ENCODE results near the gene TNIP2.
A peak's percentile ranks its signal among the peaks of the same experiment; 100 is the strongest.

Gene TNIP2

DNA sequence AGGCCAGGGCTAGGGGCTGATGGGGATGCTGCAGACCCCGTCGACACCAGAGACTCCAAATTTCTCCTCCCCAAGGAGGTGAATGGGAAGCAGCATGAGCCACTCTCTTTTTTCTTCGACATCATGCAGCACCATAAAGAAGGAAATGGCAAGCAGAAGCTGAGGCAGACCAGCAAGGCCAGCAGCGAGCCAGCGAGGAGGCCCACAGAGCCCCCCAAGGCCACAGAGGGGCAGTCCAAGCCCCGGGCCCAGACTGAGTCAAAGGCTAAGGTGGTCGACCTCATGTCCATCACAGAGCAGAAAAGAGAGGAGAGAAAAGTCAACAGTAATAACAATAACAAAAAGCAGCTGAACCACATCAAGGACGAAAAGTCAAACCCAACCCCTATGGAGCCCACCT is 56.1 kb downstream of the TNIP2 start:
- Histone ChIP-seq H3K27me3 (no peaks in the 10 kb centered on the region), H3K36me3 (peaks cover 67 to 99% (median 76%) of the 10 kb centered on the region in 3 donors), H3K4me3 (no peak overlapping the region), H3K9me3 (no peaks in the 10 kb centered on the region), H3K4me1 (no peaks in the 10 kb centered on the region), H3K27ac (no peak overlapping the region)
- no peak for DNase-seq
- TF ChIP-seq, protein P1, sequence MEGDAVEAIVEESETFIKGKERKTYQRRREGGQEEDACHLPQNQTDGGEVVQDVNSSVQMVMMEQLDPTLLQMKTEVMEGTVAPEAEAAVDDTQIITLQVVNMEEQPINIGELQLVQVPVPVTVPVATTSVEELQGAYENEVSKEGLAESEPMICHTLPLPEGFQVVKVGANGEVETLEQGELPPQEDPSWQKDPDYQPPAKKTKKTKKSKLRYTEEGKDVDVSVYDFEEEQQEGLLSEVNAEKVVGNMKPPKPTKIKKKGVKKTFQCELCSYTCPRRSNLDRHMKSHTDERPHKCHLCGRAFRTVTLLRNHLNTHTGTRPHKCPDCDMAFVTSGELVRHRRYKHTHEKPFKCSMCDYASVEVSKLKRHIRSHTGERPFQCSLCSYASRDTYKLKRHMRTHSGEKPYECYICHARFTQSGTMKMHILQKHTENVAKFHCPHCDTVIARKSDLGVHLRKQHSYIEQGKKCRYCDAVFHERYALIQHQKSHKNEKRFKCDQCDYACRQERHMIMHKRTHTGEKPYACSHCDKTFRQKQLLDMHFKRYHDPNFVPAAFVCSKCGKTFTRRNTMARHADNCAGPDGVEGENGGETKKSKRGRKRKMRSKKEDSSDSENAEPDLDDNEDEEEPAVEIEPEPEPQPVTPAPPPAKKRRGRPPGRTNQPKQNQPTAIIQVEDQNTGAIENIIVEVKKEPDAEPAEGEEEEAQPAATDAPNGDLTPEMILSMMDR (IDR thresholded peaks at IDR 0.05): no peak
- intact Hi-C loops (cut with DNase I; ENCODE audit: low total_unique reads): no loop called here

DNA sequence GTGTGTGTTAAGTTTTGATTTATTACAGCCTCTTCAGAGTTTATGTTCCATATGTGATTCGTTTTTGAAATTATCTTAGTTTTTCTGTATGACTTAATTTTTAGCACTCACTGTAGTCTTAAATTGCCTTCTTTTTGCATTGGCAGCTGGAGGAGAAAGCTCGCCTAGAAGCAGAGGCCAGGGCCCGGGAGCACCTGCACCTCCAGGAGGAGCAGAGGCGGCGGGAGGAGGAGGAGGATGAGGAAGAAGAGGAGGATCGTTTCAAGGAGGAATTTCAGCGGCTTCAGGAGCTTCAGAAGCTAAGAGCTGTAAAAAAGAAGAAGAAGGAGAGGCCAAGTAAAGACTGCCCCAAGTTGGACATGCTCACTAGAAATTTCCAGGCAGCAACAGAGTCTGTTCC is 56.6 kb downstream of the TNIP2 start:
- H3K36me3 ChIP-seq: peaks cover 72 to 99% (median 81%) of the 10 kb centered on the region in 3 donors
- H3K27me3 ChIP-seq: no peaks in the 10 kb centered on the region
- H3K4me3 ChIP-seq: no peak overlapping the region
- intact Hi-C loops (cut with DNase I; ENCODE audit: low total_unique reads): no loop called here
- H3K4me1 ChIP-seq: no peaks in the 10 kb centered on the region
- TF ChIP-seq, protein P1 (IDR thresholded peaks at IDR 0.05): no peak
- no peaks in the 10 kb centered on the region for H3K9me3 ChIP-seq
- H3K27ac ChIP-seq: no peak overlapping the region
- DNase-seq: no peak

DNA sequence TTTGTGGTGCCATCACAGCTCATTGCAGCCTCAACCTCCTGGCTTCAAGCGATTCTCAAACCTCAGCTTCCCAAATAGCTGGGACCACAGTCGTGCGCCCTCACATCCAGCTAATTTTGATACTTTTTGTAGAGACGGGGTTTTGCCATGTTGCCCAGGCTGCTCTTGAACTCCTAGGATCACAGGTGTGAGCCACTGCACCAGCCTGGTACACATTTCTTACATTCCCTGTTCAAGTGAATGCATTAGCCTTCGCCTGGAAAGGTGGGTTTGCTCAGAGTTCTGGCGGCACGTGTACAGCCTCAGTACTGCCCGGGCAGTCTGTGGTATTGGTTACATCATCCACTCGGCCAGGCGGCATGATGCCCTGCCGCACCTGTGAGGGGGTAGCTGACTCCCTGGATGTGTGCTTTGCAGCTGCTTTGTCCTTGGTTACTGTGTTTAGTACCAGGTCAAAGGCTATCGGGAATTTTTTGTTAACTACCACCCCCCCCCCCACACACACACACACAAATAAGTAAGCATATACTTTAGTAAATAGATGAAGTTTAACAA is 57.1 kb downstream of the TNIP2 start:
- H3K27ac ChIP-seq: no peak overlapping the region
- no peaks in the 10 kb centered on the region for H3K9me3 ChIP-seq
- no peaks in the 10 kb centered on the region for H3K4me1 ChIP-seq
- TF ChIP-seq, protein P1 (IDR thresholded peaks at IDR 0.05): no peak
- H3K27me3 ChIP-seq: no peaks in the 10 kb centered on the region
- intact Hi-C loops (cut with DNase I; ENCODE audit: low total_unique reads): no loop called here
- peak in 1 of 2 donors; percentile 58 for DNase-seq
- H3K4me3 ChIP-seq: no peak overlapping the region
- peaks cover 76 to 99% (median 81%) of the 10 kb centered on the region in 3 donors for H3K36me3 ChIP-seq

DNA sequence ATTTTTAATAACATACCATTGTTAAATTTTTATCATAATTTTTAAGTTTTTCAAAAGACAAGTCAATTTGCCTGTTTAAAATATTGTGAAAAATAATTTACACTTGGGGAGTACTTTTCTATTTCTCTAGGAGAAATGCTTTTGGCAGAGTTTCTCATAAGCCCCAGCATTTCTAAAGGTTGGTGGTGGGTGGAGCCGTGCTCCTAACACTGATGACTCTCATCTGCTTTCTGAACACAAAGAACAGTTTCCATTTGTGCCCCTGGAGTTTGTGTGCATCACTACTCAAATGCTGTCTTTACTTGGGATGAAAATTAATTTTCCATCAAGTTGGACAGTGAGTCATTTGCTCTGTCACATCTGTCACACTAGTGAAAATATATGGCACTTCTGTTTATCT is 57.6 kb downstream of the TNIP2 start:
- Histone ChIP-seq H3K4me3 (no peak overlapping the region), H3K27ac (no peak overlapping the region), H3K36me3 (peaks cover 76 to 99% (median 81%) of the 10 kb centered on the region in 3 donors), H3K27me3 (no peaks in the 10 kb centered on the region), H3K9me3 (no peaks in the 10 kb centered on the region), H3K4me1 (no peaks in the 10 kb centered on the region)
- intact Hi-C loops (cut with DNase I; ENCODE audit: low total_unique reads): no loop called here
- TF ChIP-seq, protein P1 (IDR thresholded peaks at IDR 0.05): no peak
- no peak for DNase-seq

DNA sequence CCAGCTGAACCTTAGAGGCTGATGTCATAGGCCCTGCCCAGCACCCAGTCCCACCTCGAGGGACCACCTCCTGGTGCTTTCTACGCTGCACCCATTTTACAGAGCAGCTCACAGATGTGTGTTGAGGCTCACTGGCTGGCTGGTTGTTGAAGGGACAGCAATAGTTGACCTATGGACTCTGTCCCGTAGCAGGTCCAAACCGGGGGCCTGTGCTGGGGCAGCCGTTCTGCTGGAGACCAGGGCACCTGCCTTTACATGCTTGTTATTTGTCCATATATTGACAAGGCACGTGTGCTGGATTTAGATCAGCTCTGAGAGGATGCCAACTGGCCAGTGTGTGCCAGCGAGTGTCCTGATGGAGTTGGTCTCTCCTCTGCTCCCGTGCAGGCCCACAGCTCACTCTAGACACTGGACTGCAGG is 58.1 kb downstream of the TNIP2 start:
- no peak overlapping the region for H3K27ac ChIP-seq
- DNase-seq: no peak
- no peaks in the 10 kb centered on the region for H3K4me1 ChIP-seq
- no peaks in the 10 kb centered on the region for H3K9me3 ChIP-seq
- peaks cover 76 to 99% (median 81%) of the 10 kb centered on the region in 3 donors for H3K36me3 ChIP-seq
- H3K27me3 ChIP-seq: no peaks in the 10 kb centered on the region
- H3K4me3 ChIP-seq: no peak overlapping the region
- TF ChIP-seq, protein P1 (IDR thresholded peaks at IDR 0.05): no peak
- intact Hi-C loops (cut with DNase I; ENCODE audit: low total_unique reads): no loop called here

DNA sequence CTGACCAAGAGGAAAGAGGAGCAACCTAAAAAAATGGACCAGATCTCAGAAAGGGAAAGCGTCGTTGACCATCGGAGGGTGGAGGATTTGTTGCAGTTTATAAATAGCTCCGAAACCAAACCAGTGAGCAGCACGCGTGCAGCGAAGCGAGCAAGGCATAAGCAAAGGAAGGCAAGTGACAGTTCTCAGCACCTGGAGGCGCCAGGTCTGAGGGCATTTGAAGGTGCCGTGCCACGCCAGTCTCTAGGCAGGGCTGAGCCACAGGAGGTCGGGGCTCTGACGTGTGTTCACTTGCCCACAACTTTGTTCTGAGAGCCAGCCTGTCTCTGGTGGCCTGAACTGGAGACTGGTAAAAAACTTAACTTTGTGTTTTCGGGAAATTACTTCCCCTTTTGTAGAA is 59.7 kb downstream of the TNIP2 start:
- DNase-seq: no peak
- peaks cover 78 to 99% (median 81%) of the 10 kb centered on the region in 3 donors for H3K36me3 ChIP-seq
- TF ChIP-seq, protein P1 (IDR thresholded peaks at IDR 0.05): no peak
- H3K27ac ChIP-seq: no peak overlapping the region
- H3K4me3 ChIP-seq: no peak overlapping the region
- H3K9me3 ChIP-seq: no peaks in the 10 kb centered on the region
- H3K27me3 ChIP-seq: no peaks in the 10 kb centered on the region
- intact Hi-C loops (cut with DNase I; ENCODE audit: low total_unique reads): no loop called here
- H3K4me1 ChIP-seq: no peaks in the 10 kb centered on the region

Measured in tibial artery (tissue), 4 donors.